ENCODE measurements around the gene PPP1R37. TPM values are rescaled to one million over a fixed set of nuclear protein-coding genes. Genes with fewer than 3 reads are reported as not detected.
A peak's percentile ranks its signal among the peaks of the same experiment; 100 is the strongest.

Gene PPP1R37
- total and polyA plus RNA-seq, 2 of the 13 experiments (the other 11 are each of a cell fraction or from before 2014, with no cell fraction given), result 9.0 to 14.3 TPM

DNA sequence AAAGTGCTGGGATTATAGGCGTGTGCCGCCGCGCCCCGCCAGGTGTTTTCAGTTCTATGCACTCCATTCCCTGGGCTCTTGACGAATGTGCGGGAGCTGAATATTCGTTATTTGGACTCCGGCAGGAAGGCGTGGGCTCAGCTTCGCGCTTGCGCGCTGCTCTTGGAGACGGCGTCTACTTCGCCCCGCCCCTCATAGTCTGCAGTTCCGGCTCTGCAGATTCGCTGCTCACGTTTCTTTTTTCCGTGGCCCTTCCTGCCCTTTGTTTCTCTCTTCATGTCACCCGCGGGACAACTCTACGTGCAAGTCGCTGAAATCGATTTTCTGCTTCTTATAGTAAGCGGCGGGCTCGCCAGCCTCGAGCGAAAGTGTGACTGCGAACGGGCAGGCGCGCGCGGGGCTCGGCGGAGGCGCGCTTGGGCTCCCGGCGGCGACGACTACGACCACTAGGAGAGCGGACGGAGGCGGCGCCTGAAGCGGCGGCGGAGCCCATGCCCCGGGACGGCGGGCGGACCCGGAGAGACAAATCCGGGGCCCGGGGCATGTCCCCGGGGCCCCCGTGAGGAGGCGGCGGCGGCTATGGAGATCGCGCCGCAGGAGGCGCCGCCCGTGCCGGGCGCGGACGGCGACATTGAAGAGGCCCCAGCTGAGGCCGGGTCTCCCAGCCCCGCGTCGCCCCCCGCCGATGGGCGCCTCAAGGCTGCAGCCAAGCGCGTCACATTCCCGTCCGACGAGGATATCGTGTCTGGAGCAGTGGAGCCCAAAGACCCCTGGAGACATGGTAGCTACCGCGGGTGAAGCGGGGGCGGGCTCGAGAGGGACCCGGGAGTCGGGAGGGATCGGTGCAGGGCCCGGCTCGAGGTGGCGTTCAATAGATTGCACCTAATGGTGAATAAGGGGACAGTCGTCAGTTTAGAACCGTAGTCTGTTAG lies at the start of gene PPP1R37 (continued):
- TF ChIP-seq, protein P1, sequence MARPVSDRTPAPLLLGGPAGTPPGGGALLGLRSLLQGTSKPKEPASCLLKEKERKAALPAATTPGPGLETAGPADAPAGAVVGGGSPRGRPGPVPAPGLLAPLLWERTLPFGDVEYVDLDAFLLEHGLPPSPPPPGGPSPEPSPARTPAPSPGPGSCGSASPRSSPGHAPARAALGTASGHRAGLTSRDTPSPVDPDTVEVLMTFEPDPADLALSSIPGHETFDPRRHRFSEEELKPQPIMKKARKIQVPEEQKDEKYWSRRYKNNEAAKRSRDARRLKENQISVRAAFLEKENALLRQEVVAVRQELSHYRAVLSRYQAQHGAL (CRISPR knock-in tag; IDR thresholded peaks at IDR 0.05; ENCODE audit: not compliant biosample characterization), result peak; percentile 28
- TF ChIP-seq YEATS2 (CRISPR knock-in tag; IDR thresholded peaks at IDR 0.05; ENCODE audit: borderline replicate concordance) (peak; percentile 93), ZNF891 (CRISPR knock-in tag; IDR thresholded peaks at IDR 0.05) (peak; percentile 82; the same call in 1 of the 2 replicates), ZEB1 (IDR thresholded peaks at IDR 0.05; ENCODE audit: insufficient replicate concordance, low read depth) (peak; percentile 53), POLR2AphosphoS2 (IDR thresholded peaks at IDR 0.05; ENCODE audit: low read depth, low read length) (no peak), MYC (CRISPR knock-in tag; IDR thresholded peaks at IDR 0.05; ENCODE audit: borderline replicate concordance) (peak; percentile 63; the same call in 1 of the 2 replicates), YEATS4 (CRISPR knock-in tag; IDR thresholded peaks at IDR 0.05; ENCODE audit: borderline replicate concordance) (peak; percentile 66), TMF1 (CRISPR knock-in tag; IDR thresholded peaks at IDR 0.05; ENCODE audit: low read depth) (no peak), ZNF34 (CRISPR knock-in tag; IDR thresholded peaks at IDR 0.05; ENCODE audit: borderline replicate concordance) (0 out of 2 replicates have a peak, but pooled peaks have one; percentile 38), ZNF792 (CRISPR knock-in tag; IDR thresholded peaks at IDR 0.05) (0 out of 2 replicates have a peak, but pooled peaks have one; percentile 32), PCBP2 (optimal IDR thresholded peaks at IDR 0.05; ENCODE audit: low read depth, low read length, poor library complexity, severe bottlenecking) (no peak), ZNF431 (CRISPR knock-in tag; IDR thresholded peaks at IDR 0.05; ENCODE audit: borderline replicate concordance, low read depth) (peak; percentile 31; the same call in 1 of the 2 replicates), SP2 (CRISPR knock-in tag; IDR thresholded peaks at IDR 0.05) (peak; percentile 36; the same call in 1 of the 2 replicates), SP4 (CRISPR knock-in tag; IDR thresholded peaks at IDR 0.05) (peak; percentile 90), TARDBP (CRISPR knock-in tag; IDR thresholded peaks at IDR 0.05) (peak; percentile 43; the same call in 1 of the 2 replicates), PHF20 (CRISPR knock-in tag; IDR thresholded peaks at IDR 0.05) (peak; percentile 88), KDM1A (CRISPR knock-in tag; IDR thresholded peaks at IDR 0.05) (no peak), KDM3A (CRISPR knock-in tag; IDR thresholded peaks at IDR 0.05; ENCODE audit: low read depth) (peak; percentile 40; the same call in 1 of the 2 replicates), HCFC1 (IDR thresholded peaks at IDR 0.05; ENCODE audit: low read depth, low read length) (peak; percentile 51)
- TF ChIP-seq, protein P2, sequence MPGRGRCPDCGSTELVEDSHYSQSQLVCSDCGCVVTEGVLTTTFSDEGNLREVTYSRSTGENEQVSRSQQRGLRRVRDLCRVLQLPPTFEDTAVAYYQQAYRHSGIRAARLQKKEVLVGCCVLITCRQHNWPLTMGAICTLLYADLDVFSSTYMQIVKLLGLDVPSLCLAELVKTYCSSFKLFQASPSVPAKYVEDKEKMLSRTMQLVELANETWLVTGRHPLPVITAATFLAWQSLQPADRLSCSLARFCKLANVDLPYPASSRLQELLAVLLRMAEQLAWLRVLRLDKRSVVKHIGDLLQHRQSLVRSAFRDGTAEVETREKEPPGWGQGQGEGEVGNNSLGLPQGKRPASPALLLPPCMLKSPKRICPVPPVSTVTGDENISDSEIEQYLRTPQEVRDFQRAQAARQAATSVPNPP (CRISPR knock-in tag; IDR thresholded peaks at IDR 0.05), result peak; percentile 63; the same call in 1 of the 2 replicates
- TF ChIP-seq, protein P3, sequence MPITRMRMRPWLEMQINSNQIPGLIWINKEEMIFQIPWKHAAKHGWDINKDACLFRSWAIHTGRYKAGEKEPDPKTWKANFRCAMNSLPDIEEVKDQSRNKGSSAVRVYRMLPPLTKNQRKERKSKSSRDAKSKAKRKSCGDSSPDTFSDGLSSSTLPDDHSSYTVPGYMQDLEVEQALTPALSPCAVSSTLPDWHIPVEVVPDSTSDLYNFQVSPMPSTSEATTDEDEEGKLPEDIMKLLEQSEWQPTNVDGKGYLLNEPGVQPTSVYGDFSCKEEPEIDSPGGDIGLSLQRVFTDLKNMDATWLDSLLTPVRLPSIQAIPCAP (CRISPR knock-in tag; IDR thresholded peaks at IDR 0.05; ENCODE audit: low read depth), result 0 out of 2 replicates have a peak, but pooled peaks have one; percentile 67
- TF ChIP-seq, protein P4, sequence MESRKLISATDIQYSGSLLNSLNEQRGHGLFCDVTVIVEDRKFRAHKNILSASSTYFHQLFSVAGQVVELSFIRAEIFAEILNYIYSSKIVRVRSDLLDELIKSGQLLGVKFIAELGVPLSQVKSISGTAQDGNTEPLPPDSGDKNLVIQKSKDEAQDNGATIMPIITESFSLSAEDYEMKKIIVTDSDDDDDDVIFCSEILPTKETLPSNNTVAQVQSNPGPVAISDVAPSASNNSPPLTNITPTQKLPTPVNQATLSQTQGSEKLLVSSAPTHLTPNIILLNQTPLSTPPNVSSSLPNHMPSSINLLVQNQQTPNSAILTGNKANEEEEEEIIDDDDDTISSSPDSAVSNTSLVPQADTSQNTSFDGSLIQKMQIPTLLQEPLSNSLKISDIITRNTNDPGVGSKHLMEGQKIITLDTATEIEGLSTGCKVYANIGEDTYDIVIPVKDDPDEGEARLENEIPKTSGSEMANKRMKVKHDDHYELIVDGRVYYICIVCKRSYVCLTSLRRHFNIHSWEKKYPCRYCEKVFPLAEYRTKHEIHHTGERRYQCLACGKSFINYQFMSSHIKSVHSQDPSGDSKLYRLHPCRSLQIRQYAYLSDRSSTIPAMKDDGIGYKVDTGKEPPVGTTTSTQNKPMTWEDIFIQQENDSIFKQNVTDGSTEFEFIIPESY (CRISPR knock-in tag; IDR thresholded peaks at IDR 0.05), result 0 out of 2 replicates have a peak, but pooled peaks have one; percentile 30
- TF ChIP-seq, protein P5, sequence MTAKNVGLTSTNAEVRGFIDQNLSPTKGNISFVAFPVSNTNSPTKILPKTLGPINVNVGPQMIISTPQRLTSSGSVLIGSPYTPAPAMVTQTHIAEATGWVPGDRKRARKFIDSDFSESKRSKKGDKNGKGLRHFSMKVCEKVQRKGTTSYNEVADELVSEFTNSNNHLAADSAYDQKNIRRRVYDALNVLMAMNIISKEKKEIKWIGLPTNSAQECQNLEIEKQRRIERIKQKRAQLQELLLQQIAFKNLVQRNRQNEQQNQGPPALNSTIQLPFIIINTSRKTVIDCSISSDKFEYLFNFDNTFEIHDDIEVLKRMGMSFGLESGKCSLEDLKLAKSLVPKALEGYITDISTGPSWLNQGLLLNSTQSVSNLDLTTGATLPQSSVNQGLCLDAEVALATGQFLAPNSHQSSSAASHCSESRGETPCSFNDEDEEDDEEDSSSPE (CRISPR knock-in tag; IDR thresholded peaks at IDR 0.05), result peak; percentile 79

Data from HepG2 (cell line).